GM18498 (cell line): ENCODE data around the gene SLC44A3.
"Not testable (repeated sequence)": the region's sequence is repeated elsewhere in the genome, so short reads cannot be mapped to it uniquely, and the experiment has no call there.

Source experiments
- ATAC-seq: cut with Tn5 transposase; IDR thresholded peaks from one replicate; pipeline ENCODE4 v1.9.1; 2021; ENCODE audit warnings: mild to moderate bottlenecking, moderate library complexity; ENCODE audit not compliant: unreplicated experiment

Gene SLC44A3

DNA sequence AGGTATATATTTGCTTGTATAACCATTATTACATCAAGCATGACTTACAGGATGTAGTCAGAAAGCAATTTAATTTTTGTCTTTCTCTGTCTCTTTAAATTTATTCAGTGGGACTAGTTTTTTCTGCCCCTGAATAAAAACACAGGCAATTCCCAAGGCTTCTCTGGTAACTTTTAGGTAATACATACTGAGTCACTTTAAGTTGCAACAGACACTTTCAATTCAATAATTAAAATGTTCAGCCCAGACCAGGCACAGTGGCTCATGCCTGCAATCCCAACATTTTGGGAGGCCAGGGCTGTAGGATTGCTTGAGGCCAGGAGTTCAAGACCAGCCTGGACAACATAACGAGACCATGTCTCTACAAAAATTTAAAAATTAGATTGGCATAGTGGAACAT, 12.3 kb downstream of the SLC44A3 start:
- no peak for ATAC-seq

DNA sequence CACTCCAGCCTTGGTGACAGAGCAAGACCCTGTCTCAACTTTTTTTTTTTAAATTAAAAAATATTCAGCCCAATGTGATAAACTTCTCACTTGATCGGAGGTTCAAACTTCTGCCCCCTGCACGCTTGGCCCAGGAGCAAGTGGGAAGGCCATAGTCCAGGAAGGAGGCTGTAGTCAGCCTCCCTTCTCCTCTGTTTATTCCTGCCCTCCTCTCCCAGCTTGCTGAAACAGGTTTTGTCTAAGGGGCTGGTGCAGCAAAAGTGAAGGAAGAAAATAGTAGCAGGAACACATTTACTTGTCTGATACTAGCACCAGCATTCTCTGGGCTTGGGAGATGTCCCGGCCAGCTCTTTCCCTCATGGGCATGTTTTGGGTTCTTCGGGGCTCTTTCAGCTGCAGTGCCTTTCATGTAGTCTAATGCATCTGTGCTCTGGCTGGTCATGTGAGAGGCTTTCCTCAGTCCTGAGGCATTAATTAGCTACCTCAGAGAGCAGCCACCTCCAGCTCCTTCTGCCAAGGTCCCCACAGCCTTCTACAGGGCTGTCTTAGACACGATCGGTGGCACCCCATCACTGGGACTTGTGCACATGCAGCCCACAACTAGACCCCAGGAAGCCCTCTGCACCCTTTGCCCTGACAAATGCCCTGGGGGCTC, 12.9 kb downstream of the SLC44A3 start:
- no peak for ATAC-seq

DNA sequence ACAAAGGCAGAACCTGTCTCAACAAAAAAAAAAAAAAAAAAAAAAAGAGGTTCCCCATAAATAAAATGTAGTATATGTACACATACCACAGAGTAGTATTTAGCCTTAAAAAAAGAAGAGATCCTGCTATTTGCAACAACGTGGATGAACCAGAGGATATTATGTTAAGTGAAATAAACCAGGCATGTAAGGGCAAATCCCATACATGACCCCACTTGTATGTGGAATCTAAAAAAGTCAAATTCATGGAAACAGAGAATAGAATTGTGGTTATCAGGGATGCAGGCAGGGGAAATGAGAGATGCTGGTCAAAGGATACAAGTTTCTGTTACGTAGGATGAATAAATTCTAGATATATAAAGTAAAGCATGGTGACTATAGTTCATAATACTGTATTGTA, 16.7 kb downstream of the SLC44A3 start:
- no peak for ATAC-seq

DNA sequence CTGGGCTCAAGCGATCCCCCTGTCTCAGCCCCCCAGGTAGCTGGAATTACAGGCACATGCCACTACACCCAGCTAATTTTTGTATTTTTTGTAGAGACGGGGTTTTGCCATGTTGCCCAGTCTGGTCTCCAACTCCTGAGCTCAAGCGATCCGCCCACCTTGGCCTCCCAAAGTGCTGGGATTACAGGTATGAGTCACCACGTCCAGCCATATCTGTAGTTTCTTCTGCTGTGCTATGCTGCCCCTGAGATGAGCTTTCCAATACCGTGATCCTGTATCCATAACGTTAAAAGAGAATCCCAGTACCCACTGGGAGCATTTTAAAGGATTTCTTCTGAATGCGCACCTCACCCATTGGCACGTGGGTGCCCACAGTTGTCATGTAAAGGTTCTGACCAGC, 20.2 kb downstream of the SLC44A3 start:
- ATAC-seq = not testable (repeated sequence)

DNA sequence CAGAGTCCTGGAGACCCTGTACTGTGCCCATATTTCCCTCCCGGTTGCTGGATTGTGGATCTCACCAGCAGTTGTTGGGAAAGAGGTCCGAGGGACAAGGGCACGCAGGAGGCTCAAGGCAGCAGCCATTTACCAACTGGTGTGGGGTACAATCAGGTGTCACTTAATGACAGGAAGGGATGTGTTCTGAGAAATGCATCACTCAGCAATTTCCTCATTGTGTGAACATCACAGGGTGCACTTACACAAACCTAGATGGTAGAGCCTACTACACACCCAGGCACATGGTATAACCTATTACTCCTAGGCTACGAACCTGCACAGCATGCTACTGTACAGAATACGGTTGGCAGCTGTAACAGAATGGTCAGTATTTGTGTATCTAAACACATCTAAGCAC, 20.7 kb downstream of the SLC44A3 start:
- ATAC-seq = no peak

DNA sequence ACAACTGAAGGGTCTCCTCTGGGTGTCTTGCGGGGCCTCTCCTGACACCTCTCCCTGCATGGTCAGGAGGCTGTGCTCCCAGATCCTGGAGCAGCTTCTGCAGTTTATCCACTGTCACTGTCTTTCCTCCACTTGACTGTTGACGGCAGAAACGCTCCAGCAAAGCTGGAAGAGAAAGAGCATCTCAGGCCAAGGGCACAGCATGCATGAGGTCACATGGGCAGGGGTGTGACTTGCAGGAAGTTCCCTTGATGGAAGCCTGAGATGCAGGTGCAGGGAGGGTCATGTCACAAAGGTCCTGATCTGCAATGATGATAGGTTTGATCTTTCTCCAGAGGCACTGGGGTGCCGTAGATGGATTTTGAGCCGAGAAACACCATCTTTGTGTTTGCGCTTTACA, 23.3 kb downstream of the SLC44A3 start:
- ATAC-seq = no peak

DNA sequence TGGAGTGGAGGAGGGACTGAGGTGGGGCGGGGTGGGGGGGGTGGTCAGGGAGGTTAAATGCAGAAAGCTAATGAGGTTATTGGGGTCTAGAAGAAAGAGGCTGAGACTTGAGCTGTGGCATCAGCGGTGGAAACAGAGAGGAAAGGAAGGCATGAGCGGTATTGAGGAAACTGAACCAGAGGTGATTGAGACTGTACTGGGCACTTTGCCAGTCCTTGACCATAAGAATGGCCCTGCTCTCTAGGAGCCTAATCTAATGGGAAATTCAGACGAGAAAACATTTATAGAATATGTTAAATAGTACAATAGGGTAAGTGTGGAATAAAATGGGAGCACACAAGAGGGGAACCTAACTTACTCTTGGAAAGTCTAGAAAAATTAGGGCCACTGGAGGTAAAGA, 23.7 kb downstream of the SLC44A3 start:
- ATAC-seq = no peak

DNA sequence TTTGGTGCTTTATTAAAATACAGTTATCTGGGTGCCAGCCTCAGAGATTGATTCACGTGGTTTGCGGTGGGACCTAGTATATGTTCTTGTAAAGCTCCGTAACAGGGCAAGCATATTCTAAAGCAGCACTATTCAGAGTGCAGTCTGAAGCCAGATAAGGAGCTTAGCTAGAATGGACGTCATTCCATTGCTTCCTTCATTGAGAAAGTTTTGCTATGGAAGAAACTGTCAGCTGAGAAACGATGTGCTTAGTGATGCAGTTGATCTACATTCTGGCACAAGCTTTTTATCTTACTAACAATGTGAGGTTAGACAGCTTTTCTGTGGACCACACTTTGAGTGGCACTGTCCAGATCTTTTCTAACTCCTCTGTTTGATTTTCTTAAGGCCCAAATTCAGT, 26.2 kb downstream of the SLC44A3 start:
- no peak for ATAC-seq

DNA sequence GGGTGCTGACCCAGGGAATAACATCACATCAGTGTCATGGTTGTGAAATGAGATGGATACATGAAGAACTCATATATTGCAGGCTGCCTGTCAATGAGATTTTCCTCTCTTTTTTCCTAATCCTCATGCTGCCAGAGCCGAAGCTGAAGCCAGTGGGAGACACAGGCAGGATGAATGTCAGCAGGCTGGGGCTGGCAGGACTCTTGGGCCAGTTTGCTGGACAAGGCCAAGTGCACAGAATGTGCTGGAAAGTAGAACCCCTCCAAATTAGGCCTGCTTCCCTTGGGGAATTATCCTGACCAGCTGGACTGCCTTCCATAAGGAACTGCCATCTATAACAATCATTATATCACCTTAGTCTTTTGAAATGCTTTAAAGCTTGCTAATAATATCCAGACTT, 31.4 kb downstream of the SLC44A3 start:
- ATAC-seq = no peak

DNA sequence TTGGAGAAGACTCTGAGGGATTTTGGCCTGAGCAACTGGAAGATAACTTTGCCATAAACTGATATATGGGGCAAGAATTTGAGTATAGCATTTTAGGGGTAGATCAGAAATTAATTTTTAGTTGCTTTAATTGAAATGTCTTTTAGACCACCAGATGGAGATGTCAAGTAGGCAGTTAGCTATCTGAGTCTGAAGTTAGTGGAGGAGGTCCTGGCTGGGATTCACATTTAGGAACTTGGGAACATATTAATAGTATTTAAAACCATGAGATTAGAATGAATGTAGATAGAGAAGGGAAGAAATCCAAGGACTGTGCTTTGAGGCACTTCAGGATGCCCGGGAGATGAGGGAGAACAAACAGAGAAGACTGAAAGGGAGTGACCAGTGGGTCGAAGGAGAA, 32.6 kb downstream of the SLC44A3 start:
- ATAC-seq = no peak

DNA sequence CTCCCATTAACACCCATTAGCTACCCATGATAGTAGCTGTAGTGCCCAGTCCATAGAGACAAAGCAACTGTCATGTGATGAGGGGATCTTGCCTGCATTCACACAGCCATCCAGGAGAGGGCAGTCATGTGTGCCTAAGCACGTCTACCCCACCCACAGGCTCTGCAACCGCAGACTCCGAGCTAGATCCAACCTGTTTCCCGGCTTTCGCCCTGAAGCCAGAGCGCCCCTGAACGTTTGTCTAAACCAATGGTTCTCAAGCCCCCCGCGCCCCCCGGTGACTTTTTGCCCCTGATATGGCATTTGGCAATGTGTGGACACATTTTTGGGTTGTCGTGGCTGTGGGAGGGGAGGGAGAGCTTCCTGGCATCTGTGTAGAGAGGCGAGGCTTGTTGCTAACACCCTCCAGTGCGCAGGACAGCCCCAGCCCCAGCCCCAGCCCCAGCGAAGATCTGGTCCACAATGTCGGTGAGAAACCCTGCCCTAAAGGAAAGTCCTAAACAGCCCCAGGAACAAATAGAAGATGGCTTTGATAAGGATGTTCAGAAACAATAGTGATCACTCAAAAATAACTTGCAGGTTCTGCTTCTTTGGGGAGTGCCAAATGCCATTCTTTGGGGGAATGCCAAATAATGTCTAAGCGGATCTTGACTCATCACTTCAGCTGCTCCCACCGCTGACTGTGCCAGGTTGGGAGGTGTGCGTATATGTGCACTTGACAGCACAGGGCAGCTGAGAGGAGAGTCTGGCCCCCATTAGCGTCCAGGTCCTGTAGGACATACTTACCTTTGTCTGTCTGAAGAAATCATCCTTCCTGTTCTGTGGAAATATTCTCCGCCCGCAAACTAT, 34.5 kb downstream of the SLC44A3 start:
- ATAC-seq = peak; percentile 99

DNA sequence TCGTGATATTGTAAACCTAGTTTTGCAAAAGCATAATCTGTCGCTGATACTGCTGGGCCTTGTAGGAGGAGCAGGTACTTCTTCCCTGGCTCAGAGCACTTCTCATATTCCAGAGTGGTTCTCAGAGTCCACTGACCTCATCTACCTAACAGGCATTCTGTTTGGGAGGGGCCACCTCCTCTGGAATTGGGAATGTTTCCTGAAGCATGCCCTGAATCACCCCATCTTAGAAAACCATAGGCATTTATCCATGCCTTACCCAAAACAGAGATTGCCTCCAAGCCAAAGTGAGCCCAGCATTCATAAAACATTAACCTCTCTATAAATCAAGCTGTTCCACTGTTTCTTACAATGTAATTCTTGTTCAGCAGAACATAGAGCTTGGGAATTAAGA, 35.1 kb downstream of the SLC44A3 start:
- no peak for ATAC-seq

DNA sequence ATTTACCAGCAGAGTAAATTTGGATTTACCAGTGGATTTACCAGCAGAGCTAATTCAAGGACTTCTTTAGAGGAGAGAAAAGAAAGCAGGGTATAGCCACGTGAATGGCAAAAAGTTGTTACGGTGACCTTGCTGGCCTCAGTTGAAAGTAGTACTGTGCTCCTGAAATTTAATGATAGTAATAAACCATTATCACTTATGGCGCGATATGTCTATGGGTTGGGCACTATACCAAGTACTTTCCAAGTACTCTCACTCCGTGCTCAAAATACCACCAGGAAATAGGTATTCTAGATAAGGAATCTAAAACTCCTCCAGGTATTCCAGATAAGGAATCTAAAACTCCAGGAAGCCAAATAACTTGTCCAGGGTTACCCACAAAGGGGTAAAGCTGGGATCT, 35.8 kb downstream of the SLC44A3 start:
- no peak for ATAC-seq

DNA sequence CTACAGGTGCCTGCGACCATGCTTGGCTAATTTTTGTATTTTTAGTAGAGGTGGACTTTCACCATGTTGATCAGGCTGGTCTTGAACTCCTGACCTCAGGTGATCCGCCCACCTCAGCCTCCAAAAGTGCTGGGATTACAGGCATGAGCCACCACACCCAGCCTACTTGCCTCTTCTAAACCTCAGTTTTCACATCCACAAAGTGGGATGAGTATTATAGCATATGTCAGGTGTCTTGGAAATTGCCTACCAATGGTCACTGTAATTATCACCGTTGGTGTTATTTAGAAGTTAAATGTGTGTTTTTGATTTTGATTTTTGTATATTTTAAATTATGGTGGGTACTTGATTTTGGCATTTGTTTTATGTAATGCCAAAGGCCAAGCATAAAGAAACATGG, 36.7 kb downstream of the SLC44A3 start:
- ATAC-seq = no peak

DNA sequence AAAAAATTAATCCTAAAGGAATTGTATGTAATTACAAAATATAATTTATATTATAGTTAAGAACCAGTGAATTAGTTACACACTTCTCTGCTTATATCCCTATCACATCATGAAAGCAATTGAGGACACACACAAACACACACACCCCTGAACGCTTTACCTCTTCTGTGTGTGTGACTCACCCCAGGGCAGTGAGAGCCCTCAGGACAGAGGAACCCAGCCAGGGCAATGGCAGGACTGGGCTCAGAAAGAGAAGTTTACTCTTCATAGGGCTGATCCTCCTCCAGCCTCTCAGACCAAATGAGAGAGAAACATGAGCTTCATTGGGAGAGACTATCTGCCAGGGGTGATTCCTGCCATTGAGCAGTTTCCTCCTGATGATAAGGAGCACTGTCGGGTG, 38.1 kb downstream of the SLC44A3 start:
- no peak for ATAC-seq

DNA sequence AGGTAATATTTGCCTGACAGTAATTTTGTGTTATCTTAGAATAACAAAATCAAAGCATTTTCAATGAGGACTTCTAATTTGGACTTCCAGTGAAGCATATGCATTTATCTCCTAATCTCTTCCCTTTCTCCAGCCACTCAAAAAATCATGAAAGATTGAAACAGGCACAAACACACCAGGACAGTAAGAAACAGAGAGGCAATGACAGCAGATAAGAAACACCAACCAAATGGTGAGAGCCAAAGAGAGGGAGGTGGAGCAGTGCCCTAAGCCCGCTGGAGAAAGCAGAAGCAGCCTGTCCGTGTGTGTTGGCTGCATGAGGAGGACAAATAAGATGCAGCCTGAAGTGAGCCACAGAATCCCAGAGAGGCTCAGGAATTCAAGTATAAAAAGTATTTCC, 39.0 kb downstream of the SLC44A3 start:
- no peak for ATAC-seq

DNA sequence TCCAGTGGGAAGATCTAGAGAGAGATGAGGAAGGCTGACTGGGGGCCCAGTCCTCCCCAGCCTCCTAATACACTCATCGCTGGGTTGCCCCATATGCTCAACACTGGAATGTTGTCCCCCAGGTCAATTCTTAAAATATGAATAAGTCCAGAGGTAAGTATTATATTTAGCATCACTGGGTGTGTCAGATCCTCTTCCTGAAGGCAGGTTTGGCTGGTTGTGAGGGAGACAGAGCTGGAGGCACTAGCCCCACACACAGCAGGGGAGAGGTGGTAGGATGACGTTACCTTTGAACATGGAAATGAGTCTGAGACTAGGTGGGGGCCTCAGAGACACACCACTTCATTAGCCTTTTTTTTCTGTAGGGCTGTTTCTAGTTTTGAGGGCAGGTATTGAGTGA, 42.6 kb downstream of the SLC44A3 start:
- no peak for ATAC-seq

DNA sequence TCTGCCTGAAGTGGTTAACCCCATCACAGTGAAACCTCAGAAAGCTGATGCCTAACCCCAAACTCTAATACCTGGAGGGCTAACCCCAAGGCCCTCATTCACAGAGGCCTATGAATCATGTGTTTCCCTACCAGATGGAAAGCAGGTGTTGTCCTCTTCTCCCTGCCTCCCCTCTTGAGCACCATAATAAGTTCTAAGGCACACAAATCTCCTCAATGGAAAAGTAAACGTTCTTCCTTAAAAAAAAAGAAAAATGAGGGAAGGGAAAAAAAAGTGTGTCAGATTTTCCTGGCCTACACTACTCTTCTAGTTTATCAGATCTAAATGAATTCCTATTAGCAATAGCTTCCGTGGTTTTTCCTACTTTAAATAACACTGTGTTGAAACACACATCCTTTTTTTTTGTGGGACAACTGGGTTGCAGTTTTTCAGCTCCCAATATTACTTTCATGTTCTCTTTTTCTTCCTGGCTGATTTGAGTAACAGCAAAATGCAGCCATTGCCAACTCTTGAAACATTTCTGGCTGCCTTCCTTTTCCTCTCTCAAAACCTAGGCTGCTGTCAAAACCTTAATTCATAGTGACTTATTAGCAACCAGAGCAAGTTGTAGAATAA, 43.2 kb downstream of the SLC44A3 start:
- no peak for ATAC-seq

DNA sequence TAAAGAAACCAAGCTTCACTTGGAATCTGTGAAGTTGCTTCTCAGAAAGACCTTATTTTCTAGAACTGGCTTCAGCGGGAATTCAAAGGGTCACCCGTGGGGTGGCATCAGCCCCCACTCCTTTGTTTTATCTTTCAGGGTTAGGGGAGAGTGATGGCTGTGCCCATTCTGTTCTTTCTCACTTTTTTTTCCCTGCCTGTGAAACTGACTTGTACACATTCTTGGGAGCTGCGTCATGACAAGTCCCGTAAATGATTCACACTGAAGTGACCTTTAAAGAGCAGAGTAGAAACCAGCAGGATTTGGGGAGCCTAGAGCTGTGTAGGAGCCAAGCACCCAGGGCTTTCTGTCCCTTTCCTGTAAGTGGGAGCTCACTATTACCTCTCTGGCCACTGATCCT, 43.8 kb downstream of the SLC44A3 start:
- ATAC-seq = no peak

DNA sequence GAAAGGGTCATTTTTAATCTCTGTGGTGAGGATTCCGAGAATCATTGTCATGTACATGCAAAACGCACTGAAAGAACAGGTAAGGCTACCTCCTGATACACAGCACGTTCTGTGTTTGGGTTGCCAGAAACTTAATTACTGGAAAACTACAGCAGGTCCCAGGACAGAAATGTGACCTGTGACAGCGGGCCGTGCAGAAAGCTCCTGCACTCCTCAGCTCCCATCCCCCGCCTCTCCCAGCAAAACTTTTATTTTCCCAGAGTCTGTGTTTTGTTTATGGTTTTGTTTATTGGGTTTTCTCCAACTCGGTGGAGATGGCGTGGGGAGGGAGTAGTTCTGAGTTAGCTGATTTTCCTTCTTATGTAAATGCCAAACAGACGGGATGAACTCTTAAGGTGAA, 44.7 kb downstream of the SLC44A3 start:
- ATAC-seq = no peak

DNA sequence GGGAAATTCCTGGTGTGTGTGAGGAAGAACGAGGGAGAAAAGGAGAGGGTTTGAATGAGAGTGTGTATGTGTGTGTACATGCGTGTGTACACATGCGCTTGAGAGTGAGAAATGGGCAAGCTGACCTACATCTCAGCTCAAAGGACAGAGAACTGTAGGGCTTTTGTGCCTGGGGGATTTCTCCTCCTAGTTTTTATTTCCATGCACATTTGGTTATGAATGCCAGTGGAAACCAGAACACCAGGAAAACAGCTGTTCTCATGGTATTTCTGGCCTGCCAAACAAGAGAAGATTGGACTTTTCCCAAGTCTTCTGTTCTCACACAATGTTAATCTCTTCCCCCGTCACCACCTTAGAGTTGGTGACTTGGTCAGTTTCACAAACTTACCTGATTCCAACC, 45.2 kb downstream of the SLC44A3 start:
- ATAC-seq = no peak

DNA sequence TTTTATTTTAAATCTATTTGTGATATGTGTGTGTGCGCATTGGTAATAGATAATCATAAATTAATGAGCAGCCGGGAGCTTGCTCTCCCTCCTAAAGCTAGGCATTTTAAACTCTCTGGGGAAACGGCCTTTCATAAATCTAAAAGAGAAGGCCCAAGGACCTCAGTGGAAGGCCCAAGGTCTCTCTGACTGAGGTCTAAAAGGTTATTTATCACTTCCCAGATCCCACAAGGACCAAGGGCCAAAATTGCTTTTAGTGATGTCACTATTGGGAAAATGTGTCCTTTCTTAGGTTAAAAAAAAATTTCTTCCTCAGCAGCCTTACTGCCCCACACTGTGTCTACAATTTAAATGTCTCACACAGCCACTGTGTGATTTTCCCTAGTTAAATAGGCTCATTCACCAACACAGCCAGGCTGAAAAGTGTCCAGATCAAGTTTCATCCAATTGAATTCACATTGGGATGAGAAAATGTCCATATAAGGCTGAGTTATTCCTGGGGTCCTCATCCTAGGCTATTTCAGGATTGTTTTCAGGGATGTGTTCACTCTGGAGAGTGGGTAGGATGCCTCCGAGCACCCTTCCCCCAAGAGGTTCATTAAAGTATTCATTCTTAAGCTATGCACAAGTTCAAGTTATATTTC, 46.1 kb downstream of the SLC44A3 start:
- no peak for ATAC-seq
